OCI-LY7 (cell line): ENCODE measurements around the gene NAPG.

ENCODE experiments used
- CTCF ChIP-seq: fragments of 200-600 bp; sonication (generic); conservative IDR thresholded peaks from 2 replicates; pipeline ENCODE4 v1.5.1; 2014; ENCODE audit warnings: mild to moderate bottlenecking, antibody characterized with exemption, low read length, moderate library complexity, mixed read lengths
- EZH2phosphoT487 ChIP-seq: fragments of 200-600 bp; sonication (generic); IDR thresholded peaks from 2 replicates; pipeline ENCODE4 v1.6.1; 2018; ENCODE audit warnings: low read depth, borderline replicate concordance, mild to moderate bottlenecking, mixed run types, antibody characterized with exemption, low read length, moderate library complexity, mixed read lengths

- TF ChIP-seq CTCF: no peak
- no peak for TF ChIP-seq EZH2phosphoT487
Observed at GRCh38 chr18:10519366-10519765, 6.5 kb upstream of the NAPG start.
